ENCODE measurements around the gene PHOSPHO1.
A peak's percentile ranks its signal among the peaks of the same experiment; 100 is the strongest.

Gene PHOSPHO1

GRCh38 chr17:49260817-49261291 lies 30.3 kb upstream of the PHOSPHO1 start:
- WGBS (ENCODE audit: insufficient coverage, insufficient read length): no CpG with 5 or more reads among the region's 11 CpGs
- no peak overlapping the region for H3K27ac ChIP-seq (ENCODE audit: low read length)
- no peaks in the 10 kb centered on the region for H3K9me3 ChIP-seq (ENCODE audit: control insufficient read depth, insufficient read depth, low read length)
- no peak overlapping the region; the same call in 1 of the 2 replicates for H3K4me3 ChIP-seq (ENCODE audit: low read length)
- H3K36me3 ChIP-seq (ENCODE audit: control insufficient read depth, insufficient read depth, low read length): no peaks in the 10 kb centered on the region
- H3K27me3 ChIP-seq (ENCODE audit: control insufficient read depth, insufficient read depth, low read length): no peaks in the 10 kb centered on the region
- H3K4me1 ChIP-seq (ENCODE audit: control insufficient read depth, insufficient read depth, low read length): no peaks in the 10 kb centered on the region
- no peak for DNase-seq (ENCODE audit: low read depth, low spot score)

- no peak for DNase-seq (ENCODE audit: low read depth, low spot score)
- H3K4me1 ChIP-seq (ENCODE audit: control insufficient read depth, insufficient read depth, low read length): no peaks in the 10 kb centered on the region
Measured at GRCh38 chr17:49260011-49260816, 29.6 kb upstream of the PHOSPHO1 start.

GRCh38 chr17:49259663-49260010 lies 29.1 kb upstream of the PHOSPHO1 start:
- Histone ChIP-seq H3K9me3 (ENCODE audit: control insufficient read depth, insufficient read depth, low read length) (no peaks in the 10 kb centered on the region), H3K4me3 (ENCODE audit: low read length) (peak overlapping the region; percentile 40; the same call in 1 of the 2 replicates), H3K27ac (ENCODE audit: low read length) (no peak overlapping the region), H3K36me3 (ENCODE audit: control insufficient read depth, insufficient read depth, low read length) (no peaks in the 10 kb centered on the region), H3K4me1 (ENCODE audit: control insufficient read depth, insufficient read depth, low read length) (no peaks in the 10 kb centered on the region), H3K27me3 (ENCODE audit: control insufficient read depth, insufficient read depth, low read length) (no peaks in the 10 kb centered on the region)
- no CpG with 5 or more reads among the region's 10 CpGs for WGBS (ENCODE audit: insufficient coverage, insufficient read length)
- no peak for DNase-seq (ENCODE audit: low read depth, low spot score)

More at GRCh38 chr17:49260011-49260816, 29.6 kb upstream of the PHOSPHO1 start:
- no peaks in the 10 kb centered on the region for H3K27me3 ChIP-seq (ENCODE audit: control insufficient read depth, insufficient read depth, low read length)
- H3K36me3 ChIP-seq (ENCODE audit: control insufficient read depth, insufficient read depth, low read length): no peaks in the 10 kb centered on the region
- H3K4me3 ChIP-seq (ENCODE audit: low read length): peak overlapping the region; percentile 40; the same call in 1 of the 2 replicates
- H3K27ac ChIP-seq (ENCODE audit: low read length): no peak overlapping the region
- WGBS (ENCODE audit: insufficient coverage, insufficient read length): no CpG with 5 or more reads among the region's 77 CpGs
- no peaks in the 10 kb centered on the region for H3K9me3 ChIP-seq (ENCODE audit: control insufficient read depth, insufficient read depth, low read length)

- DNase-seq (ENCODE audit: low read depth, low spot score): no peak
- no CpG with 5 or more reads among the region's 3 CpGs for WGBS (ENCODE audit: insufficient coverage, insufficient read length)
- H3K4me3 ChIP-seq (ENCODE audit: low read length): no peak overlapping the region
Measured at GRCh38 chr17:49258394-49258793, 27.8 kb upstream of the PHOSPHO1 start.

GRCh38 chr17:49255125-49255524 lies 24.5 kb upstream of the PHOSPHO1 start:
- Histone ChIP-seq H3K27me3 (ENCODE audit: control insufficient read depth, insufficient read depth, low read length) (no peaks in the 10 kb centered on the region), H3K27ac (ENCODE audit: low read length) (no peak overlapping the region), H3K9me3 (ENCODE audit: control insufficient read depth, insufficient read depth, low read length) (no peaks in the 10 kb centered on the region), H3K4me1 (ENCODE audit: control insufficient read depth, insufficient read depth, low read length) (no peaks in the 10 kb centered on the region), H3K4me3 (ENCODE audit: low read length) (no peak overlapping the region), H3K36me3 (ENCODE audit: control insufficient read depth, insufficient read depth, low read length) (no peaks in the 10 kb centered on the region)
- DNase-seq (ENCODE audit: low read depth, low spot score): no peak
- no CpG with 5 or more reads among the region's 5 CpGs for WGBS (ENCODE audit: insufficient coverage, insufficient read length)

More at GRCh38 chr17:49258394-49258793, 27.8 kb upstream of the PHOSPHO1 start:
- Histone ChIP-seq H3K27ac (ENCODE audit: low read length) (no peak overlapping the region), H3K9me3 (ENCODE audit: control insufficient read depth, insufficient read depth, low read length) (no peaks in the 10 kb centered on the region), H3K36me3 (ENCODE audit: control insufficient read depth, insufficient read depth, low read length) (no peaks in the 10 kb centered on the region), H3K4me1 (ENCODE audit: control insufficient read depth, insufficient read depth, low read length) (no peaks in the 10 kb centered on the region), H3K27me3 (ENCODE audit: control insufficient read depth, insufficient read depth, low read length) (no peaks in the 10 kb centered on the region)

GRCh38 chr17:49254066-49254465 lies 23.5 kb upstream of the PHOSPHO1 start:
- H3K36me3 ChIP-seq (ENCODE audit: control insufficient read depth, insufficient read depth, low read length): no peaks in the 10 kb centered on the region
- no peaks in the 10 kb centered on the region for H3K27me3 ChIP-seq (ENCODE audit: control insufficient read depth, insufficient read depth, low read length)
- no peak for DNase-seq (ENCODE audit: low read depth, low spot score)
- no peak overlapping the region for H3K27ac ChIP-seq (ENCODE audit: low read length)
- H3K4me3 ChIP-seq (ENCODE audit: low read length): no peak overlapping the region
- WGBS (ENCODE audit: insufficient coverage, insufficient read length): no CpG with 5 or more reads among the region's 4 CpGs
- H3K9me3 ChIP-seq (ENCODE audit: control insufficient read depth, insufficient read depth, low read length): no peaks in the 10 kb centered on the region
- H3K4me1 ChIP-seq (ENCODE audit: control insufficient read depth, insufficient read depth, low read length): no peaks in the 10 kb centered on the region; the same call in 1 of the 2 replicates

GRCh38 chr17:49252148-49252695 lies 21.6 kb upstream of the PHOSPHO1 start:
- Histone ChIP-seq H3K36me3 (ENCODE audit: control insufficient read depth, insufficient read depth, low read length) (no peaks in the 10 kb centered on the region), H3K27ac (ENCODE audit: low read length) (no peak overlapping the region), H3K4me3 (ENCODE audit: low read length) (no peak overlapping the region), H3K4me1 (ENCODE audit: control insufficient read depth, insufficient read depth, low read length) (no peaks in the 10 kb centered on the region; the same call in 1 of the 2 replicates), H3K9me3 (ENCODE audit: control insufficient read depth, insufficient read depth, low read length) (no peaks in the 10 kb centered on the region), H3K27me3 (ENCODE audit: control insufficient read depth, insufficient read depth, low read length) (no peaks in the 10 kb centered on the region)
- no peak for DNase-seq (ENCODE audit: low read depth, low spot score)
- no CpG with 5 or more reads among the region's 6 CpGs for WGBS (ENCODE audit: insufficient coverage, insufficient read length)

- H3K9me3 ChIP-seq (ENCODE audit: control insufficient read depth, insufficient read depth, low read length): no peaks in the 10 kb centered on the region
- H3K27me3 ChIP-seq (ENCODE audit: control insufficient read depth, insufficient read depth, low read length): no peaks in the 10 kb centered on the region
- no peaks in the 10 kb centered on the region for H3K36me3 ChIP-seq (ENCODE audit: control insufficient read depth, insufficient read depth, low read length)
- no CpG with 5 or more reads among the region's 12 CpGs for WGBS (ENCODE audit: insufficient coverage, insufficient read length)
- H3K4me1 ChIP-seq (ENCODE audit: control insufficient read depth, insufficient read depth, low read length): no peaks in the 10 kb centered on the region; the same call in 1 of the 2 replicates
- no peak for DNase-seq (ENCODE audit: low read depth, low spot score)
- H3K27ac ChIP-seq (ENCODE audit: low read length): no peak overlapping the region
- H3K4me3 ChIP-seq (ENCODE audit: low read length): no peak overlapping the region
Measured at GRCh38 chr17:49249890-49250522, 19.4 kb upstream of the PHOSPHO1 start.

GRCh38 chr17:49249292-49249794 lies 18.8 kb upstream of the PHOSPHO1 start:
- no peak overlapping the region for H3K4me3 ChIP-seq (ENCODE audit: low read length)
- no peaks in the 10 kb centered on the region for H3K27me3 ChIP-seq (ENCODE audit: control insufficient read depth, insufficient read depth, low read length)
- H3K36me3 ChIP-seq (ENCODE audit: control insufficient read depth, insufficient read depth, low read length): no peaks in the 10 kb centered on the region
- H3K4me1 ChIP-seq (ENCODE audit: control insufficient read depth, insufficient read depth, low read length): no peaks in the 10 kb centered on the region; the same call in 1 of the 2 replicates
- no peaks in the 10 kb centered on the region for H3K9me3 ChIP-seq (ENCODE audit: control insufficient read depth, insufficient read depth, low read length)
- no CpG with 5 or more reads among the region's 10 CpGs for WGBS (ENCODE audit: insufficient coverage, insufficient read length)
- H3K27ac ChIP-seq (ENCODE audit: low read length): no peak overlapping the region
- DNase-seq (ENCODE audit: low read depth, low spot score): no peak

- Histone ChIP-seq H3K27ac (ENCODE audit: low read length) (no peak overlapping the region), H3K27me3 (ENCODE audit: control insufficient read depth, insufficient read depth, low read length) (no peaks in the 10 kb centered on the region), H3K4me3 (ENCODE audit: low read length) (no peak overlapping the region), H3K36me3 (ENCODE audit: control insufficient read depth, insufficient read depth, low read length) (no peaks in the 10 kb centered on the region), H3K9me3 (ENCODE audit: control insufficient read depth, insufficient read depth, low read length) (no peaks in the 10 kb centered on the region), H3K4me1 (ENCODE audit: control insufficient read depth, insufficient read depth, low read length) (no peaks in the 10 kb centered on the region; the same call in 1 of the 2 replicates)
- no CpG with 5 or more reads among the region's 7 CpGs for WGBS (ENCODE audit: insufficient coverage, insufficient read length)
- DNase-seq (ENCODE audit: low read depth, low spot score): no peak
Measured at GRCh38 chr17:49247944-49248343, 17.4 kb upstream of the PHOSPHO1 start.
